ENCODE results near the gene PYGM. TPM values are rescaled to one million over a fixed set of nuclear protein-coding genes. Genes with fewer than 3 reads are reported as not detected.

PYGM gene
- total and polyA plus RNA-seq, 2 donors (not counting 3 experiments of a cell fraction or from before 2014, with no cell fraction given), result 0.10 to 0.62 TPM

DNA sequence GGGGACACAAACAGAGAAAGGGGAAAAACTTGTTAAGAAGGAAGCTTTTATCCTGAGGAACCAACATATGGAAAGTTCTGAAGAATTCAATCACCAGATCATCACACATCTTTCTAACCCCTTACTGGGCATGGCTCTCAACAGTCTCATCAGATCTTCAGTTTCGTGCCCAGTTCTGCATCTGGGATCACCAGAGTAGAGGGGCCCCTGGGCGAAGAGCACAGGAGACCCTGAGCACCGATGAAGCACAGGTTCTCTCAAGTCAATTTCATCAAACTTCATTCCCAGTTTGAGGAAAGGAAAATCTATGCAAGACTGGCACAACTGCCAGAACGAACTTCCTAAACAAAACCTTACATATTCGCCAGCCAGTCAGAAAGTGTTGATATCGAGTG is 8.5 kb upstream of the PYGM start:
- Histone ChIP-seq H3K4me1 (ENCODE audit: control insufficient read depth, extremely low read depth, insufficient read depth, low read length) (peaks cover 31% of the 10 kb centered on the region), H3K9ac (replicated peaks; ENCODE audit: extremely low read depth, insufficient read depth, low read length) (no peak overlapping the region), H2AFZ (ENCODE audit: low read depth, low read length) (no peak overlapping the region), H3K36me3 (ENCODE audit: control insufficient read depth in 2 of 2, extremely low read depth in 1 of 2, insufficient read depth in 2 of 2, low read length in 2 of 2) (peaks cover 68 to 72% of the 10 kb centered on the region in 2 experiments), H3K9me3 (replicated peaks; ENCODE audit: control insufficient read depth, insufficient read depth, low read length) (no peaks in the 10 kb centered on the region), H3K79me2 (ENCODE audit: control insufficient read depth, insufficient read depth, low read length) (peaks cover 66% of the 10 kb centered on the region), H4K20me1 (replicated peaks; ENCODE audit: control insufficient read depth, extremely low read depth, insufficient read depth, low read length) (peaks cover 13% of the 10 kb centered on the region), H3K27ac (ENCODE audit: insufficient read depth, low read depth, low read length) (no peak overlapping the region), H3K4me2 (ENCODE audit: insufficient read depth, low read length) (no peak overlapping the region), H3K4me3 (replicated peaks in 1 of 3; ENCODE audit: insufficient read depth in 1 of 3, low read depth in 1 of 3, low read length in 3 of 3) (no peak overlapping the region), H3K9me1 (replicated peaks; ENCODE audit: control insufficient read depth, extremely low read depth, insufficient read depth, low read length) (no peaks in the 10 kb centered on the region), H3K27me3 (ENCODE audit: control insufficient read depth in 2 of 2, insufficient read depth in 2 of 2, low read length in 2 of 2) (no peaks in the 10 kb centered on the region)
- ChIA-PET CTCF (interaction anchor here (0.7 to 1.1 kb wide), 2 partner anchors 13 to 79 kb away, joined by 3 to 5 read pairs; no protein-coding TSS in a partner anchor), POLR2A (no interaction called here)
- no TSS peak for BruUV-seq (replicated peaks)
- intact Hi-C loops (cut with micrococcal nuclease) (no loop called here), dilution Hi-C loops (cut with MboI; ENCODE audit: extremely low pct_ligation_motif_present, low sequenced_read_pairs) (no loop called here)
- no peak for DNase-seq (ENCODE audit: low read depth, low spot score)
- FAIRE-seq, result no peak
- TF ChIP-seq POLR2A (IDR thresholded peaks at IDR 0.05; ENCODE audit: low read depth, low read length) (no peak), POLR2AphosphoS5 (IDR thresholded peaks at IDR 0.05; ENCODE audit: insufficient read depth, low read depth, low read length) (no peak), MYC (IDR thresholded peaks at IDR 0.05; ENCODE audit: low read depth, low read length) (no peak), JUN (IDR thresholded peaks at IDR 0.05; ENCODE audit: borderline replicate concordance, insufficient read depth, insufficient read length, low read depth) (no peak), CTCF (IDR thresholded peaks at IDR 0.05; ENCODE audit: extremely low read depth in 1 of 2, insufficient read depth in 1 of 2, low read depth in 1 of 2, low read length in 2 of 2) (no peak), FOS (IDR thresholded peaks at IDR 0.05; ENCODE audit: borderline replicate concordance, insufficient read depth, low read length) (no peak), GATA2 (IDR thresholded peaks at IDR 0.05; ENCODE audit: insufficient read depth, insufficient read length, low read depth, low read length) (no peak), EZH2 (IDR thresholded peaks at IDR 0.05; ENCODE audit: borderline replicate concordance, low read depth, low read length, severe bottlenecking) (no peak), MAX (IDR thresholded peaks at IDR 0.05; ENCODE audit: insufficient read depth, insufficient read length) (no peak)

All from endothelial cell of umbilical vein (primary cell).